Epidermal melanocyte (primary cell): Measurements from ENCODE around the gene DARS2.
"Not testable (repeated sequence)": the region's sequence is repeated elsewhere in the genome, so short reads cannot be mapped to it uniquely, and the experiment has no call there.

Experiments used
- DNase-seq: peaks from one replicate; pipeline ENCODE4 v3.0.0; 2011; ENCODE audit warnings: low spot score; ENCODE audit not compliant: insufficient read length

DARS2 gene, protein sequence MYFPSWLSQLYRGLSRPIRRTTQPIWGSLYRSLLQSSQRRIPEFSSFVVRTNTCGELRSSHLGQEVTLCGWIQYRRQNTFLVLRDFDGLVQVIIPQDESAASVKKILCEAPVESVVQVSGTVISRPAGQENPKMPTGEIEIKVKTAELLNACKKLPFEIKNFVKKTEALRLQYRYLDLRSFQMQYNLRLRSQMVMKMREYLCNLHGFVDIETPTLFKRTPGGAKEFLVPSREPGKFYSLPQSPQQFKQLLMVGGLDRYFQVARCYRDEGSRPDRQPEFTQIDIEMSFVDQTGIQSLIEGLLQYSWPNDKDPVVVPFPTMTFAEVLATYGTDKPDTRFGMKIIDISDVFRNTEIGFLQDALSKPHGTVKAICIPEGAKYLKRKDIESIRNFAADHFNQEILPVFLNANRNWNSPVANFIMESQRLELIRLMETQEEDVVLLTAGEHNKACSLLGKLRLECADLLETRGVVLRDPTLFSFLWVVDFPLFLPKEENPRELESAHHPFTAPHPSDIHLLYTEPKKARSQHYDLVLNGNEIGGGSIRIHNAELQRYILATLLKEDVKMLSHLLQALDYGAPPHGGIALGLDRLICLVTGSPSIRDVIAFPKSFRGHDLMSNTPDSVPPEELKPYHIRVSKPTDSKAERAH

DNA sequence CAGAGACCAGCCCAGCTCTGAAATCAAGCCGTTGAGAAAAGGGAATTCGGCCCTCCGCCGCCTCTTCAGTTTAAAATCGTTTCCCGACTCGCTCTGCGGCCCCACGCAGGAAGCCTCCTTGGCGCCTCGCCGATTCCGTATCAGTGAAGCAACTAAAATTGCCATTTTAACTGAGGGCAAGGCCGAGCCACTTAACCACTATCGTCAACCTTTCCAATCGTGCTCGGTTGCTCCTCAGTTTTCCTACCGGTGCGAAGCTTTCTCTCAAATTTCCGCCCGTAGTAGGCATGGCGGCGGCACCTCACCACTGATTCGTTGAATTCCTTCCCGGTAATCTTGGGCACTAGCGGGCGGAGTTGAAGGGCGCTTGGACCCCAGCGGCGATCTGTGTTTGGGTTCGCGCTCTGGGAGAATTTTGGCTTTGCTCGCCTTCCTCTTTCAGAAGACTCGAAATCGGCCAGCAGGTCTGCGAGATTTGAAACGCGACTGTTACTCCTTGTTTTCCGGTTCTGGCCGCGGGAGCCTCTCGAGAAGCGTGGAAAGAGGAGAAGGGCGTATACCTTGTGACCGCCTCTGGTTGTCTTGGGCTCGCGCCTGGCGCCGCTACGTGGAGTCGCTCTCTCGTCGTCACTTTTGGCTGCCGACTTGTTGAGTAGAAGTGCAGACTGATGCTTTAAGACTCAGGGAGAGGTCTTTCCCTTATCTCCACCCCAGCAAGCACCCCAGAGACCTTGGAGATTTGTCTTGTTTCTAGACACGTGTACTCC lies at the start of gene DARS2, which contains the start of gene CENPL:
TSS of gene DARS2 (plus strand) at position 359 of the 767 bp plus-strand sequence. CDS start 557 bp downstream, outside the sequence.
TSS of gene CENPL (minus strand) at position 569 of the 767 bp plus-strand sequence. CDS start 13,584 bp downstream, outside the sequence.
- peak; percentile 92 for DNase-seq

DNA sequence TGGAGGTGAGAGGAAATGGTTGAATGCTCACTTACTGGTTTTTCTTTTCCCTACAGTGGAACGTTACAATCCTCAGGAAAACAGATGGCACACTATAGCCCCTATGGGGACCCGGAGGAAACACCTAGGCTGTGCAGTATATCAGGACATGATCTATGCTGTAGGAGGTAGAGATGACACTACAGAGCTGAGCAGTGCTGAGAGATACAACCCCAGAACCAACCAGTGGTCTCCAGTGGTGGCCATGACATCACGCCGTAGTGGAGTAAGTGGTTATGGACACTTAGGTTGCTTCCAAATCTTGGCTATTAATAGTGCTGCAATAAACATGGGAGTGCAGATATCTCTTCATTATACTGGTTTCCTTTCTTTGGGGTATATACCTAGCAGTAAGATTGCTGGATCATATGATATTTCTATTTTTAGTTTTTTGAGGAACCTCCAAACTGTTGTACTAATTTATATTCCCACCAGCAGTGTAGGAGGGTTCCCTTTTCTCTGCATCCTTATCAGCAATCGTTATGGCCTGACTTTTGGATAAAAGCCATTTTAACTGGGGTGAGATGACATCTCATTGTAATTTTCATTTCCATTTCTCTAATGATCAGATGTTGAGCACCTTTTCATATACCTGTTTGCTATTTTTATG lies 48.8 kb upstream of the DARS2 start:
- DNase-seq, result no peak

DNA sequence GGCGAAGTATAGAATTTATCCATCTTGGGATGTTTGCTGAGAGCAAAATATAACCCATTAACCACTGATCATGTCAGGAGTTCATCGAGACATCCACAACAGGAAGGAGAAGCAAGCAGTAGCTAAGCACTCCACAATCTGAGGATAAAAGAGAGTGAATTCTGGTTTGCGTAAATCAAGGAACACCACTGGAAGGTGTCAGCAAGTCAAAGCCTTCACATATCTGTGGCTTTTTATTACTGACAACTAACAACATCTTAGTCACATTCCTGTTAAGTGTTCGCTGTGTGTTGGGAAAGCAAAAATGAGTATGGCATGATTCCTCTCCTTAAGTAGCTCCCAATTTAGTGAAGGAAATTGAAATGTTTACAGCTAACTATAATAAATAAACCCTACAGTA lies 44.5 kb upstream of the DARS2 start:
- no peak for DNase-seq

DNA sequence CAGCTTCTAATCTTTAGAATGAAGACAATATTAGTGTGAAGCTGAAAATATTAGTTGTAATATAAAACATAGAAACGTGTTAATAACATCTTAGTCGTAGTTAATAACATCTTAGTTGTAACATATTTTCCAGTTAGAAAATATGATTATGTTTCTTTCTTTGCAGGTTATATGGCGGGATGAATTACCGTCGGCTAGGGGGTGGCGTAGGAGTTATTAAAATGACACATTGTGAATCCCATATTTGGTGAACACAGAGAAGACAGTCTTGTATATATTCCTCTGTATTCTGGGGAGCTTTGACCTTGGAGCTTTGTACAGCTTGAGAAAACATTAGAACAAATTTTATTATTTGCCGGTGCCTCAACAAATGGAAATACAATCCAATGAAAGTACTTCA lies 39.5 kb upstream of the DARS2 start:
- no peak for DNase-seq

DNA sequence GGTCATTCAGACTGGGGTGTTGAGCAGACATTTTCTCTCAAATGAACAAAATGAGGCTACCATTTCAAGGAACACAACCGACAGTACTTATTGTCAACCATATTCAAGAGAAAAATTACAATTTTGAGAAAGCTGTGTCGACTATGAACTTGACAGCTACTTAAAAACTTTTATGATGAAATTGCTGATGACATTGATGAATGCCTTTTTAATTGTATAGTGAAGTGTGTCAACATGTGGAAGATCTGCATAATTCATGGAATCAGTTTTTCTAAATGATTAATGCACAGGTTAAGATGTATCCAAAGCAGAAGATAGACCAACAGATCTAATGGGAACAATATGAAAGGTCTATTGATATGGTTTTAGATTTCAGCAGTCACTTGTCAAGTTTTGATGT lies 34.6 kb upstream of the DARS2 start:
- DNase-seq, result no peak

DNA sequence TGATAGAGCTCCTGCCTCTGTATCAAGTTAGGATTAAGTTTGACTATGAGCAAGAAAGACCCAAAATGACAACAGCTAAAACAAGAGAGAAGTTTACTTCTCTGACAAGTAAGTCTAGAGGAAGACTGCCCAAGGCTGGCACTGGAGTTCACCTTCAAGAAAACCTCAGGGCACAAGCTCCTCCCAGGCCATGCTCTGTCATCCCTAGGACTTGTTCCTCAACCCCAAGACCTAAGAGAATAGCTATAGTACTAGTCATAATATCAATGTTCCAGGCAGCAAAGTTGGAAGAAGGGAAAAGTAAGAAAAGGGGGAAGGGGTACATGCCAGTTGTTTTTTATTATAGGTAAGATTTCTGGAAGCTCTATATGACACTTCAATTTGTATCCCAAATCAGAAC lies 26.4 kb upstream of the DARS2 start:
- DNase-seq, result no peak

DNA sequence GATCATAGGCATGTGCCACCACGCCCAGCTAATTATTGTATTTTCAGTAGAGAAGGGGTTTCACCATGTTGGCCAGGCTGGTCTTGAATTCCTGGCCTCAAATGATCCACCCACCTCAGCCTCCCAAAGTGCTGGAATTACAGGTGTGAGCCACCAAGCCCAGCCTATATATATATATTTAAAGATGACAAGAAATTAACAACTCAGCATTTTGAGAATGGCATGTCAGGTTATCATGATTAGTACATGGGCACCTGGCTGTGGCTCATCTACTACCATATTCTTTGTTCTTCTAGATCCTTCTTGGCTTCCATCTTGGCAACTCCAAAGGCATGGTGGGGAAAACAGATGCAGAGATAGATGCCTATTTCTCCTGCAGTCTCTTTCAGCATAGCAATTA lies 24.5 kb upstream of the DARS2 start:
- DNase-seq, result not testable (repeated sequence)

DNA sequence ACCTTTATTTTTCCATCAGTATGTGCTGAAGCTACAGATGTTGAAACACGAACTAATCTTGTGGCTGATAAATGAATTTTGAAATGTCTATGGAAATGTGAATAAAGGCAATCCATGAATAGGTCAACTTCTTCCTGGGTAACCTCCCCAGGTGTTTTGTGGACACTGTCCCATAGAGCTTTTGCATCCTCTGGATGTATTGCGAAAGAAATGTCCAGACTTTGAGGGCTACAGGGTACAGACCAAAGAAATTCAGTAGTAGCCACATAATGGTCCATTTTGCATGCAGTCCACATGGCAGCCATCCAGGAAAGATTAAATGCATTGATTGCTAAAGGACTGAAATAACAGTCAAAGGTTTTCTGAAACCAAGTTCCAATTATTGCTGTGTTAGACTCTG lies 21.5 kb upstream of the DARS2 start:
- no peak for DNase-seq

DNA sequence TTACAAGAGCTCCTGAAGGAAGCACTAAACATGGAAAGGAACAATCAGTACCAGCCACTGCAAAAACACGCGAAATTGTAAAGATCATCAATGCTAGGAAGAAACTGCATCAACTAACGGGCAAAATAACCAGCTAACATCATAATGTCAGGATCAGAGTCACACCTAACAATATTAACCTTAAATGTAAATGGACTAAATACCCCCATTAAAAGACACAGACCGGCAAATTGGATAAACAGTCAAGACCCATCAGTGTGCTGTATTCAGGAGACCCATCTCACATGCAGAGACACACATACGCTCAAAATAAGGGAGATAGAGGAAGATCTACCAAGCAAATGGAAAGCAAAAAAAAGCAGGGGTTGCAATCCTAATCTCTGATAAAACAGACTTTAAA lies 10.8 kb upstream of the DARS2 start:
- DNase-seq, result not testable (repeated sequence)

DNA sequence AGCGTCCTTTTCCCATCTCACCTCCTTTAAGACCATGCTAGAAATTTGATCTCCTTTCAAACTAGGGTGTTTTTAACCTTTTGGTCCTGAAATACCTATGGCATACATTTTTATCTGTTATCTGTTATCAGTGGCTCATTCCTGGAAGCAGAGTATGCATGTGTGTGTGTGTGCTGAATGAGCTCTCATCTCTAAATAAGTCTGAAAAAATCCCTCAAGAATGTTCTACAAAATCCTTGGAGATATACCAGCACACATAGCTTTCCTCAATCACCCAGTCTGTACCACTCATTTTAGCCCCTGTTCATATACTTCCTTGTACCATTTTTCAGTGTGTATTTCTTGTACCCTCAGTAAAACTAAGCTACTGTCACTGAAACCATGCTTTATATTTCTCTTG lies 6.0 kb upstream of the DARS2 start:
- no peak for DNase-seq

DNA sequence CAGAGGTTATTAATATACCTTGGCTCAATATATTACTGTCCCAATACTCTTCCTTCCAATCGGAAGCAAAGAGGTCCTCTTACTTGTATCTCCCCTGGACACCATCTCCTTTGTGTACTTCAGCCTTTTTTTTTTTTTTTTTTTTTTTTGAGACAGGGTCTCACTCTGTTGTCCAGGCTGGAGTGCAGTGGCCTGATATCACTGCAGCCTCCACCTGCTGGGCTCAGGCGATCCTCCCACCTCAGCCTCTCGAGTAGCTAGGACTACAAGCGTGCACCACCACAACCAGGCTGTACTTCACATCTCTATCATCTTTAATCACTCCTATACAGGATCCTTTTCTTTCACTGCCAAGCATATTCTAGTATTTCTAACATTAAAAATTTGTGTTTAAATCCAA lies 2.8 kb upstream of the DARS2 start:
- DNase-seq, result no peak

DNA sequence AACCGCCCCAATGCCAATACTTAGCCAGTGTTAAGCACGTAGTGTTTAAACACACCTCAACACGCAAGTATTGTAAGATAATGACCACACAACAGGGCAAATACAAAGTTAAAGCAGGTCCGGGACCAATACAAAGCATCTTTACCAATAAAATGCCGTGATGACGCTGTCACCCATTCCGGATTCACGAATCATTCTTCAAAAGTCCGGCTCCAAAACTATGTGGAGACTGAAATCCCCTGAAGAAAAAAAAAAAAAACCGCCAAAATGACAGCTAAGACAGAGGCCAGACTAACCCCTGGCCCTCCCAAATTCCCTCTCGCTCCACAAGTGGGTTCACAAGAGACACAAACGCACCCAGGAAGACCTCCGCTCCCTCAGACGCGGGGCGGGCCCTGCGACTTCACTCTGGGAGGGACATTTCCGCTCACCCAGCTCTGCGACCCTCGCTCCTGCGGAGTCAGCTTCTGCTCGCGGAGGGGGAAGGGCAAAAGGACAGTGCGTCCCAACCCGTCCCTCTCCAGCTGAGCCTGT lies 625 bp upstream of the DARS2 start:
- DNase-seq, result no peak

DNA sequence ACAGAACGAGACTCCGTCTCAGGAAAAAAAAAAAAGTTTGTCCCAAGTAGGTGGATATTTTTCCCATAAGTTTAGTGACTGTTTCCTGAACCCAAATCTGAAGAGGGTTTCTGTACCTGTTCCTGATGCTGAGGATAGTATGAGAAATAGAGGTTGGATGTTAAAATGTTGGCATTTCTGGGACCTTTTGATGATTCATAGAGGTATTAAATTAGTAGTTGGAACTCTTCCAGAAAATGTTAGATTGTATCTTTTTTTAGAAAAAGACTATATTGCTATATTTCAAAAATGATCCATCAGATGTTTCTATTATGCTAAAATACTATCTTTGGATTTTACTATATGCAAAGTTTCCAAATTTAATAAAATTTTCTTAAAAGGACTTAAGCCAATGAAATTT lies 3.1 kb downstream of the DARS2 start:
- DNase-seq, result no peak

DNA sequence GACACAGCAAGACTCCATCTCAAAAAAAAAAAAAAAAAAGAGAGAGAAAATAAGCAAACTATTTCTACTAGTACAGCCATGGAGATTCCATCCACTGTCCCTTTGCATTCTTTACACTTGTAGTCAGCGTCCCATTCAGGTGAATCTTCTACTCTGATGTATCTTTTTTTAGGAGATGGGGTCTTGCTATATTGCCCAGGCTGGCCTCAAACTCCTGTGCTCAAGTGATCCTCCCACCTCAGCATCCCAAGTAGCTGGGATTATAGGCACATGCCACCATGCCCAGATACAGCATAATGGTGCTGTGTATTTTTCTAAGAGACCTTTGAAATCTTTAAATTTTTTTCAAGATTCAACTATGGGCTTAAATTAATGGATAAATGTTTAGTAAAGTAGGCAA lies 8.3 kb downstream of the DARS2 start:
- DNase-seq, result no peak

DNA sequence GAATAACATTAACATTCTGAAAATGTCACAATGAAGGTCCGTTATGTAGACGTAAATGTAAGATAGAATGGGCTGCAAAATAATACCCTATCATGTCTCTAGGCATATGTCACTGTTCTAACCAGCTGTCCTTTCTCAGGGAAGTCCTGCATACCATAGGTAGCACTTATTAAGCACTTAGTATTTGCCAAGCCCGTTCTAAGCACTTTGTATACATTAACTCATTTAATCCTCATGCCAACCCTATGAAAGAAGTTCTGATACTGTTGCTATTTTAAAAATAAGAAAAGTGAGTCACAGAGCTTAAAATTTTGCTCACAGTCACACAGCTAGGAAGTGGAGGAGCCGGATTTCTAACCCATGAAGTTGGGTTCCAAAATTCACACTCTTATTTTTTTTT lies 27.6 kb downstream of the DARS2 start:
- no peak for DNase-seq

DNA sequence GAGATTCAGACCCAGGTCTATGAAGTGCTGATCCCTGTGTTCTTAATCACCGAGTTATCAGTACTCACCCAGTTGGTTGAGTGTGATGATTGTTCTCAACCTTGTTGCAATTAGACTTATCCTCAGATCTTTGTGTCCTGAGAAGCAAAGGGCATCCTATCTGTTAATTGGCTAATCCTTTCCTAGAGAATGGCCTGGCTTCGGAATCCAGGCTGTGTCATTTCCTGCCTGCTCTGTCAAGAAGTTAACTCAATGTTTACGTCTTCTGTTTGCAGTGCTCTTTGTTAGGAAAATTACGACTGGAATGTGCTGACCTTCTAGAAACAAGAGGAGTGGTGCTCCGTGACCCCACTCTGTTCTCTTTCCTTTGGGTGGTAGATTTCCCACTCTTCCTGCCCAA lies 28.6 kb downstream of the DARS2 start:
- no peak for DNase-seq

DNA sequence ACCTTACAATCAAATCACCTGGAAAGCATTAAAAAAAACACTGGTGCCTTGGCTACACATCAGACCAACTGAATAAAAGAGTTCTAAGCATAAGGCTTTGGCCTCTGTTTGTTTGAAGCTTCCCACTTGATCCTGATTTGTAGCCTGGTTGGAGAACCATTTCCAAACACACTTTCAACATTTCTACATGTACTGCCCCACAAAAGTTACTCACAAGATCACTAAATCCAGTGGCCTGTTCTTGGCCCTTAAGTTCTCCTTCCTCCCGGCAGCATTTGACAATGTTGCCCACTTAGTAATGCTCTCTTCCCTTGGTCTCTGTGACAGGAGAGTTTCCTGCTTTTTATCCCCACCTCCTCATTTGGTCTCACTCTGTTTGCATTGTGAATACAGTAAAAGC lies 31.5 kb downstream of the DARS2 start:
- DNase-seq, result no peak

DNA sequence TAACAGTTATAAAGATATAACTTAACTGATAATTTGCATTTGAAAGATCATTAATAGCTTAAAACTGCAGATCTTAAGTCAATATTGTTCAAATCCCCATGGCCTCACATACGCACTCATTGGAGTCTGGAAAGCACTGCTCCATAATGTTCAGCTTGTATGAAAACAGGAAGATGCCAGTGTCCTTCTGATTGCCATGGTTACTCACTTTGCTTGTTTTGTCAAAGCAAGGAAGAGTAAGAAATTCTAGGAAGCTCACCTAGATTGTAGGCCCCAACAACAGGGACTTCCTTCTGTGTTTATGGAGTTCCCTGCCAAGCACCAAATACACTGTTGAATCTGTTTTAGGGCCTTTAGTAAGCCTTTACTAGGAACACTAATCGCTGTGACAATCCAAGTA lies 32.4 kb downstream of the DARS2 start:
- DNase-seq, result no peak

DNA sequence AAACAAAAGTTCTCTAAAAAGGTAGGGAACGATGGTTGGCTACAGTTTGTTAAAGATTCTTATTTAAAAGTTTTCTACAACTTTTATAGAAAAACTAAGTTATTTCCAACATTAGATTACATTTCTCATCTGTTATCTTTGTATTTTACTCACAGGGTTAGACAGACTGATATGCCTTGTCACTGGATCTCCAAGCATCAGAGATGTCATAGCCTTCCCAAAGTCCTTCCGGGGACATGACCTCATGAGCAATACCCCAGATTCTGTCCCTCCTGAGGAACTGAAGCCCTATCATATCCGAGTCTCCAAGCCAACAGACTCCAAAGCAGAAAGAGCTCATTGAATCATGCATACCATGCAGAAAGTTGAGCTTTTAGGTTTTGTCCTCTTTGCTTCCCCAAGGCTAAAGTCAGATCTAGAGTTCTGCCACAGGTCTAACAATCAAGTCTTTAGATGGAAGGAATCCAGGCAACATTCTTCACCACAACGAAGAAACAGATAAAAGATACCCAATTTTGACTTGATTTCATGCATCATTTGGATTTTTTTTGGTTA lies 33.0 kb downstream of the DARS2 start:
- no peak for DNase-seq

DNA sequence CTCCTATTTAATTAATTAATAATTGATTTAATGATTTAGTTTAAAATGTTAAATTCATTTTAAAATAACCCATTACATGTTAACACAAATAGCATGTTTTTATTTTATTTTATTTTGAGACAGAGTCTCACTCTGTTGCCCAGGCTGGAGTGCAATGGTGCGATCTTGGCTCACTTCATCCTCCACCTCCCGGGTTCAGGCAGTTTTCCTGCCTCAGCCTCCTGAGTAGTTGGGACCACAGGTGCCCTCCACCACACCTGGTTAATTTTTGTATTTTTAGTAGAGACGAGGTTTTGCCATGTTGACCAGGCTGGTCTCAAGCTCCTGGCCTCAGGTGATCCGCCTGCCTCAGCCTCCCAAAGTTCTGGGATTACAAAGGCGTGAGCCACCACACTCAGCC lies 35.1 kb downstream of the DARS2 start:
- not testable (repeated sequence) for DNase-seq

DNA sequence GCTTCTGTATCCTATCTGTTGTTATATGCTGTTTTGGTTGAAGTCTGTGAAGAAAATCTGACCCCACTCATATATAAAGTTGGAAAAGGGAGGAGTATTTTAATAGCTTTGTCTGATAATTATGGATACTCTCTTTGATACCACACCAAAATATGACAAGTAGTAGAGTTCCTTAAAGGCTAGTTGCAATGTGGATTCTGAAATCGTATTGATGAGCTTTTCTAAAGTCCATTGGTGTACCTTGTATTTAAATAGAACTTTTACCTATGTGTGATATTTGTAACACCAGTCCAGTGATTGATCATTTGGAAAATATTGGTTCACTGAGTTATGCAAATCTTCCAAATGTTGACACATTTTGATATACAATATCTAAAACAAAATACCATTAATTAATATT lies 35.6 kb downstream of the DARS2 start:
- DNase-seq, result no peak
